Measurements from ENCODE around the gene LRRC8C.

DNA sequence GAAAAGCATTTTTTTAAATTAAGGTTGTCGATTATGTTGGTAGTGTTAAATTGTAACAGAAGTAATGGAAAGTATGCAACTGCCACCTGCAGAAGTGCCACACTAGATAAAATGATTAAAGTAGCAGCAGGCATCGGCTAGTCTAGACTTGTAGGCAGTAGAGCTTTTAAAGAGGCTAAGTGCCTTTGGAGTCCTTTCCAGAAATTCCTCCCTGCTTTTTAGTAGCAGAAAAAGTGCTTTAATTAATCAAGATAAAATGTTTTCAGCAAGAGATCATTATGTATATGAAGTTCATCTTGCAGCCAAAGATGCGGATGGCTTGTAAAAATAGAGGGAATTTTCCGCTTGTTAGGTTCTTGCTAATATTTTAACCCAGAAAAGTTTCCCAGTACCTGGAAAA is 100.8 kb downstream of the LRRC8C start:
- TF ChIP-seq, protein P1, sequence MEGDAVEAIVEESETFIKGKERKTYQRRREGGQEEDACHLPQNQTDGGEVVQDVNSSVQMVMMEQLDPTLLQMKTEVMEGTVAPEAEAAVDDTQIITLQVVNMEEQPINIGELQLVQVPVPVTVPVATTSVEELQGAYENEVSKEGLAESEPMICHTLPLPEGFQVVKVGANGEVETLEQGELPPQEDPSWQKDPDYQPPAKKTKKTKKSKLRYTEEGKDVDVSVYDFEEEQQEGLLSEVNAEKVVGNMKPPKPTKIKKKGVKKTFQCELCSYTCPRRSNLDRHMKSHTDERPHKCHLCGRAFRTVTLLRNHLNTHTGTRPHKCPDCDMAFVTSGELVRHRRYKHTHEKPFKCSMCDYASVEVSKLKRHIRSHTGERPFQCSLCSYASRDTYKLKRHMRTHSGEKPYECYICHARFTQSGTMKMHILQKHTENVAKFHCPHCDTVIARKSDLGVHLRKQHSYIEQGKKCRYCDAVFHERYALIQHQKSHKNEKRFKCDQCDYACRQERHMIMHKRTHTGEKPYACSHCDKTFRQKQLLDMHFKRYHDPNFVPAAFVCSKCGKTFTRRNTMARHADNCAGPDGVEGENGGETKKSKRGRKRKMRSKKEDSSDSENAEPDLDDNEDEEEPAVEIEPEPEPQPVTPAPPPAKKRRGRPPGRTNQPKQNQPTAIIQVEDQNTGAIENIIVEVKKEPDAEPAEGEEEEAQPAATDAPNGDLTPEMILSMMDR (IDR thresholded peaks at IDR 0.05; ENCODE audit: insufficient read depth, low read length, poor library complexity, severe bottlenecking) = no peak
- no peak for TF ChIP-seq EZH2phosphoT487 (conservative IDR thresholded peaks at IDR 0.05; ENCODE audit: low read length)
